Duodenal mucosa (tissue), 2 donors: ENCODE measurements around the gene ADAMTS17.

Experiments
- H3K27ac ChIP-seq: one replicate; pipeline ENCODE4 v1.7.0; 2013; ENCODE audit warnings: low read depth, low read length
- H3K27me3 ChIP-seq, 2 donors: one replicate each; pipeline ENCODE4 v1.7.0; 2013; ENCODE audit warnings: low read length in 2 of 2, control low read depth in 1 of 2; ENCODE audit not compliant: insufficient read depth in 2 of 2, control insufficient read depth in 1 of 2
- H3K36me3 ChIP-seq, 2 donors: one replicate each; pipeline ENCODE4 v1.7.0; 2013; ENCODE audit warnings: low read length in 2 of 2, control low read depth in 1 of 2; ENCODE audit not compliant: insufficient read depth in 2 of 2, control insufficient read depth in 1 of 2
- H3K4me1 ChIP-seq, 2 donors: one replicate each; pipeline ENCODE4 v1.7.0; 2013; ENCODE audit warnings: low read length in 2 of 2, control low read depth in 1 of 2; ENCODE audit not compliant: insufficient read depth in 2 of 2, control insufficient read depth in 1 of 2
- H3K4me3 ChIP-seq, 2 donors: one replicate each; pipeline ENCODE4 v1.7.0; 2013; ENCODE audit warnings: low read length in 2 of 2, low read depth in 1 of 2
- H3K9ac ChIP-seq, 2 donors: one replicate each; pipeline ENCODE4 v1.7.0; 2013; ENCODE audit warnings: low read length in 2 of 2, low read depth in 1 of 2
- H3K9me3 ChIP-seq, 2 donors: one replicate each; pipeline ENCODE4 v1.7.0; 2013; ENCODE audit warnings: low read length in 2 of 2, control low read depth in 1 of 2; ENCODE audit not compliant: control insufficient read depth in 1 of 2

The ADAMTS17 gene

GRCh38 chr15:100124936-100125335 lies 216.8 kb downstream of the ADAMTS17 start:
- H3K27ac ChIP-seq: no peak overlapping the region

GRCh38 chr15:100124361-100124760 lies 217.4 kb downstream of the ADAMTS17 start:
- Histone ChIP-seq H3K4me1 (no peaks in the 10 kb centered on the region), H3K36me3 (no peaks in the 10 kb centered on the region), H3K27me3 (no peaks in the 10 kb centered on the region), H3K9ac (no peak overlapping the region), H3K9me3 (peaks cover 19 to 20% of the 10 kb centered on the region in 2 donors), H3K27ac (no peak overlapping the region), H3K4me3 (no peak overlapping the region)

More at GRCh38 chr15:100124936-100125335, 216.8 kb downstream of the ADAMTS17 start:
- no peak overlapping the region for H3K4me3 ChIP-seq
- no peaks in the 10 kb centered on the region for H3K4me1 ChIP-seq
- no peaks in the 10 kb centered on the region for H3K36me3 ChIP-seq
- H3K9ac ChIP-seq: no peak overlapping the region
- peaks cover 19 to 20% of the 10 kb centered on the region in 2 donors for H3K9me3 ChIP-seq
- no peaks in the 10 kb centered on the region for H3K27me3 ChIP-seq

- Histone ChIP-seq H3K9me3 (peaks cover 19 to 20% of the 10 kb centered on the region in 2 donors), H3K36me3 (no peaks in the 10 kb centered on the region), H3K27ac (no peak overlapping the region), H3K27me3 (no peaks in the 10 kb centered on the region), H3K4me3 (no peak overlapping the region), H3K4me1 (no peaks in the 10 kb centered on the region), H3K9ac (no peak overlapping the region)
Observed at GRCh38 chr15:100123611-100124010, 218.2 kb downstream of the ADAMTS17 start.

- Histone ChIP-seq H3K9ac (no peak overlapping the region), H3K27me3 (no peaks in the 10 kb centered on the region), H3K4me3 (no peak overlapping the region), H3K4me1 (peaks cover 0 to 4% of the 10 kb centered on the region in 2 donors), H3K36me3 (no peaks in the 10 kb centered on the region), H3K27ac (no peak overlapping the region), H3K9me3 (peaks cover 19 to 20% of the 10 kb centered on the region in 2 donors)
Observed at GRCh38 chr15:100121285-100121684, 220.5 kb downstream of the ADAMTS17 start.

- Histone ChIP-seq H3K9me3 (peaks cover 19 to 20% of the 10 kb centered on the region in 2 donors), H3K27ac (no peak overlapping the region), H3K9ac (no peak overlapping the region), H3K4me1 (peaks cover 0 to 12% of the 10 kb centered on the region in 2 donors), H3K4me3 (no peak overlapping the region), H3K27me3 (no peaks in the 10 kb centered on the region), H3K36me3 (no peaks in the 10 kb centered on the region)
Observed at GRCh38 chr15:100120111-100120510, 221.7 kb downstream of the ADAMTS17 start.

GRCh38 chr15:100118546-100118945 lies 223.2 kb downstream of the ADAMTS17 start:
- H3K27ac ChIP-seq: no peak overlapping the region
- no peaks in the 10 kb centered on the region for H3K27me3 ChIP-seq
- H3K9ac ChIP-seq: no peak overlapping the region
- peaks cover 0 to 19% of the 10 kb centered on the region in 2 donors for H3K4me1 ChIP-seq
- no peaks in the 10 kb centered on the region for H3K36me3 ChIP-seq
- no peak overlapping the region for H3K4me3 ChIP-seq
- peaks cover 19 to 20% of the 10 kb centered on the region in 2 donors for H3K9me3 ChIP-seq

GRCh38 chr15:100116416-100117190 lies 225.2 kb downstream of the ADAMTS17 start:
- no peaks in the 10 kb centered on the region for H3K27me3 ChIP-seq
- H3K36me3 ChIP-seq: no peaks in the 10 kb centered on the region
- no peak overlapping the region for H3K27ac ChIP-seq
- H3K9ac ChIP-seq: no peak overlapping the region
- peaks cover 7 to 23% of the 10 kb centered on the region in 2 donors for H3K4me1 ChIP-seq
- peaks cover 12% of the 10 kb centered on the region in 2 donors for H3K9me3 ChIP-seq
- H3K4me3 ChIP-seq: no peak overlapping the region

- peaks cover 4 to 5% of the 10 kb centered on the region in 2 donors for H3K9me3 ChIP-seq
- H3K9ac ChIP-seq: no peak overlapping the region
- H3K27me3 ChIP-seq: no peaks in the 10 kb centered on the region
- H3K27ac ChIP-seq: no peak overlapping the region
- H3K4me3 ChIP-seq: no peak overlapping the region
- H3K4me1 ChIP-seq: peaks cover 11 to 32% of the 10 kb centered on the region in 2 donors
- no peaks in the 10 kb centered on the region for H3K36me3 ChIP-seq
Observed at GRCh38 chr15:100115711-100116090, 226.1 kb downstream of the ADAMTS17 start.

GRCh38 chr15:100115066-100115710 lies 226.6 kb downstream of the ADAMTS17 start:
- H3K27me3 ChIP-seq: no peaks in the 10 kb centered on the region
- no peaks in the 10 kb centered on the region for H3K36me3 ChIP-seq
- no peak overlapping the region for H3K9ac ChIP-seq
- peaks cover 0 to 2% of the 10 kb centered on the region in 2 donors for H3K9me3 ChIP-seq
- H3K27ac ChIP-seq: no peak overlapping the region
- no peak overlapping the region for H3K4me3 ChIP-seq
- H3K4me1 ChIP-seq: peaks cover 11 to 34% of the 10 kb centered on the region in 2 donors

- Histone ChIP-seq H3K9ac (no peak overlapping the region), H3K36me3 (no peaks in the 10 kb centered on the region), H3K4me3 (no peak overlapping the region), H3K4me1 (peaks cover 11 to 34% of the 10 kb centered on the region in 2 donors), H3K9me3 (no peaks in the 10 kb centered on the region), H3K27me3 (no peaks in the 10 kb centered on the region), H3K27ac (peak overlapping the region; percentile 43)
Observed at GRCh38 chr15:100114571-100114970, 227.2 kb downstream of the ADAMTS17 start.
